PFSK-1 (cell line): ENCODE results near the gene RASAL2.

Experiments
- FOXP2 ChIP-seq: optimal IDR thresholded peaks from 2 replicates; pipeline ENCODE3; 2011; ENCODE audit warnings: borderline replicate concordance, control low read depth, inconsistent platforms; ENCODE audit not compliant: insufficient read depth; ENCODE audit errors: extremely low read length, extremely low read depth
- POLR2AphosphoS5 ChIP-seq: IDR thresholded peaks from 2 replicates; pipeline ENCODE4 v1.6.1; 2012; ENCODE audit warnings: low read depth, mild to moderate bottlenecking, control low read depth, low read length, moderate library complexity
- SIN3A ChIP-seq: IDR thresholded peaks from 2 replicates; pipeline ENCODE4 v1.6.1; 2012; ENCODE audit warnings: mild to moderate bottlenecking, low read length, moderate library complexity, borderline replicate concordance; ENCODE audit not compliant: insufficient read depth
- TAF1 ChIP-seq: IDR thresholded peaks from 2 replicates; pipeline ENCODE4 v1.6.1; 2012; ENCODE audit warnings: low read length, control low read depth, borderline replicate concordance; ENCODE audit not compliant: insufficient read depth
- TF ChIP-seq, protein P1 (sequence below), 2 experiments: IDR thresholded peaks; 2 replicates each; pipeline versions ENCODE4 v1.6.1 to v1.8.0; 2011 to 2012; ENCODE audit warnings: low read depth in 2 of 2, low read length in 2 of 2, control low read depth in 1 of 2, inconsistent platforms in 1 of 2, mild to moderate bottlenecking in 1 of 2, moderate library complexity in 1 of 2; ENCODE audit not compliant: insufficient read depth in 1 of 2

Gene RASAL2

GRCh38 chr1:178388418-178389145, 294.7 kb downstream of the RASAL2 start:
- no peak for TF ChIP-seq SIN3A
- TF ChIP-seq, protein P1, sequence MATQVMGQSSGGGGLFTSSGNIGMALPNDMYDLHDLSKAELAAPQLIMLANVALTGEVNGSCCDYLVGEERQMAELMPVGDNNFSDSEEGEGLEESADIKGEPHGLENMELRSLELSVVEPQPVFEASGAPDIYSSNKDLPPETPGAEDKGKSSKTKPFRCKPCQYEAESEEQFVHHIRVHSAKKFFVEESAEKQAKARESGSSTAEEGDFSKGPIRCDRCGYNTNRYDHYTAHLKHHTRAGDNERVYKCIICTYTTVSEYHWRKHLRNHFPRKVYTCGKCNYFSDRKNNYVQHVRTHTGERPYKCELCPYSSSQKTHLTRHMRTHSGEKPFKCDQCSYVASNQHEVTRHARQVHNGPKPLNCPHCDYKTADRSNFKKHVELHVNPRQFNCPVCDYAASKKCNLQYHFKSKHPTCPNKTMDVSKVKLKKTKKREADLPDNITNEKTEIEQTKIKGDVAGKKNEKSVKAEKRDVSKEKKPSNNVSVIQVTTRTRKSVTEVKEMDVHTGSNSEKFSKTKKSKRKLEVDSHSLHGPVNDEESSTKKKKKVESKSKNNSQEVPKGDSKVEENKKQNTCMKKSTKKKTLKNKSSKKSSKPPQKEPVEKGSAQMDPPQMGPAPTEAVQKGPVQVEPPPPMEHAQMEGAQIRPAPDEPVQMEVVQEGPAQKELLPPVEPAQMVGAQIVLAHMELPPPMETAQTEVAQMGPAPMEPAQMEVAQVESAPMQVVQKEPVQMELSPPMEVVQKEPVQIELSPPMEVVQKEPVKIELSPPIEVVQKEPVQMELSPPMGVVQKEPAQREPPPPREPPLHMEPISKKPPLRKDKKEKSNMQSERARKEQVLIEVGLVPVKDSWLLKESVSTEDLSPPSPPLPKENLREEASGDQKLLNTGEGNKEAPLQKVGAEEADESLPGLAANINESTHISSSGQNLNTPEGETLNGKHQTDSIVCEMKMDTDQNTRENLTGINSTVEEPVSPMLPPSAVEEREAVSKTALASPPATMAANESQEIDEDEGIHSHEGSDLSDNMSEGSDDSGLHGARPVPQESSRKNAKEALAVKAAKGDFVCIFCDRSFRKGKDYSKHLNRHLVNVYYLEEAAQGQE (IDR thresholded peaks at IDR 0.05; ENCODE audit: insufficient read depth in 1 of 2, low read depth in 2 of 2, low read length in 2 of 2), result no peak
- TF ChIP-seq TAF1, result no peak
- no peak for TF ChIP-seq FOXP2
- TF ChIP-seq POLR2AphosphoS5, result no peak

- TF ChIP-seq, protein P1 (IDR thresholded peaks at IDR 0.05; ENCODE audit: insufficient read depth in 1 of 2, low read depth in 2 of 2, low read length in 2 of 2), result no peak
Observed at GRCh38 chr1:178389441-178389840, 295.5 kb downstream of the RASAL2 start.

GRCh38 chr1:178393370-178393769, 299.5 kb downstream of the RASAL2 start:
- TF ChIP-seq FOXP2, result no peak
- no peak for TF ChIP-seq SIN3A
- no peak for TF ChIP-seq TAF1
- TF ChIP-seq, protein P1 (IDR thresholded peaks at IDR 0.05; ENCODE audit: insufficient read depth in 1 of 2, low read depth in 2 of 2, low read length in 2 of 2), result no peak

DNA sequence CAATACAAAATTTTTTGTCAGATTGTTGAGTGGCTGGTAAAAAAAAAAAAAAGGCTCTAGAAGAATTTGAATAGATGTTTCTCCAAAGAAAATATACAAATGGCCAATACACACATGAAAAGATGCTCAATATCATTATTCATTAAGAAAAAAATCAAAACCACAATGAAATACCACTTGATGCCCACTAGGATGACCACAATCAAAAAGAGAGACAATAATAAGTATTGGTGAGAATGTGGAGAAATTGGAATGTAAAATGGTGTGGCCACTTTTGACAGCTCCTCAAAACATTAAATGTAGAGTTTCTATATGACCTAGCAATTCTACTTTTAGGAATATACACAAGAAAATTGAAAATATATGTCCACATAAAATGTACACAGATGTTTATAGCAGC, 302.9 kb downstream of the RASAL2 start:
- TF ChIP-seq, protein P1 (IDR thresholded peaks at IDR 0.05; ENCODE audit: insufficient read depth in 1 of 2, low read depth in 2 of 2, low read length in 2 of 2), result no peak
- no peak for TF ChIP-seq POLR2AphosphoS5
- no peak for TF ChIP-seq SIN3A
- TF ChIP-seq TAF1, result no peak
- no peak for TF ChIP-seq FOXP2

- TF ChIP-seq FOXP2 (no peak), SIN3A (no peak), POLR2AphosphoS5 (no peak), TAF1 (no peak)
- TF ChIP-seq, protein P1 (IDR thresholded peaks at IDR 0.05; ENCODE audit: insufficient read depth in 1 of 2, low read depth in 2 of 2, low read length in 2 of 2), result no peak
Observed at GRCh38 chr1:178397678-178398077, 303.8 kb downstream of the RASAL2 start.
